Fibroblast of pulmonary artery (primary cell): ENCODE measurements around the gene OR51E2.

Source experiments
- DNase-seq: peaks from one replicate; pipeline ENCODE4 v3.0.0-alpha.2; 2010; ENCODE audit warnings: low read depth
- H3K4me3 ChIP-seq: replicated peaks from 2 replicates; pipeline ENCODE4 v1.5.1; 2011; ENCODE audit warnings: low read depth, mild to moderate bottlenecking, control low read depth, low read length, moderate library complexity
- TF ChIP-seq, protein P1 (sequence below): IDR thresholded peaks from 2 replicates; pipeline ENCODE4 v1.5.1; 2011; ENCODE audit warnings: mild to moderate bottlenecking, control low read depth, low read length, inconsistent platforms; ENCODE audit errors: missing control alignments

Gene OR51E2

DNA sequence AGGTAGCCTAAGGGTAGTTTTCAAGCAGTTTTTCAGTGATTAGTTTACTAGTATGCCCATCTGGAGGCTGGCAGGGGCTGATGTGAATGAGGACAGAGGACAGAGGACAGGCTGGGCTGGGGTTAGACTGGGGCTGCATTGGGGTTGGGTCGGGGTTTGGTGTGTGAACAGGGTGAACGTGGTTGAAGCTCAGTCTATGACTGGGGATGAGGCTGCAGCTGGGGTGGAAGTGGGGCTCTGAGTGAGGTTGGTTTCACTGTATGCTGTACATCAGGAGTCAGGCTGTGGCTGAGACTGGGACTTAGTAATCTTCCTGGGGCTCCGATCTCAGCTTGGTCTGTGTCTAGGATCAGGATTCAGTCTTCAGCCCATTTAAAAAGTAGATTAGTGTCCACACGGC, 53.4 kb downstream of the OR51E2 start:
- no peak overlapping the region for H3K4me3 ChIP-seq
- TF ChIP-seq, protein P1, sequence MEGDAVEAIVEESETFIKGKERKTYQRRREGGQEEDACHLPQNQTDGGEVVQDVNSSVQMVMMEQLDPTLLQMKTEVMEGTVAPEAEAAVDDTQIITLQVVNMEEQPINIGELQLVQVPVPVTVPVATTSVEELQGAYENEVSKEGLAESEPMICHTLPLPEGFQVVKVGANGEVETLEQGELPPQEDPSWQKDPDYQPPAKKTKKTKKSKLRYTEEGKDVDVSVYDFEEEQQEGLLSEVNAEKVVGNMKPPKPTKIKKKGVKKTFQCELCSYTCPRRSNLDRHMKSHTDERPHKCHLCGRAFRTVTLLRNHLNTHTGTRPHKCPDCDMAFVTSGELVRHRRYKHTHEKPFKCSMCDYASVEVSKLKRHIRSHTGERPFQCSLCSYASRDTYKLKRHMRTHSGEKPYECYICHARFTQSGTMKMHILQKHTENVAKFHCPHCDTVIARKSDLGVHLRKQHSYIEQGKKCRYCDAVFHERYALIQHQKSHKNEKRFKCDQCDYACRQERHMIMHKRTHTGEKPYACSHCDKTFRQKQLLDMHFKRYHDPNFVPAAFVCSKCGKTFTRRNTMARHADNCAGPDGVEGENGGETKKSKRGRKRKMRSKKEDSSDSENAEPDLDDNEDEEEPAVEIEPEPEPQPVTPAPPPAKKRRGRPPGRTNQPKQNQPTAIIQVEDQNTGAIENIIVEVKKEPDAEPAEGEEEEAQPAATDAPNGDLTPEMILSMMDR, result no peak
- no peak for DNase-seq

DNA sequence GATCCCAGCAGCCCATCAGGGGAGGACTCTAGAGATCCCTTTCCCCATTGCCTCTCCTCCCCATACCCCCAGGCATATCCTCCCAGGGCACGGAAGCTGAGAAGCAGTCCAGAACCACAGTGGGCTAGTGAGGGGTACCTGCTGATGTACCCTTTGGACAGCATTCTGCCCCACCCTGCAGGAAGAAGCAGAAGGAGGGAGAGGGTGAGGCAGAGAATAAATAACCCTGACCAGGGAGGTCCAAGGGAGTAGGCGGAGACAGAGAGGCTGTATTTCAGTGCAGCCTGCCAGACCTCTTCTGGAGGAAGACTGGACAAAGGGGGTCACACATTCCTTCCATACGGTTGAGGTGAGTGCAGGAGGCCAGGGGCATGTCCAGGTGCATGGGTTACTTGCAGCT, 54.0 kb downstream of the OR51E2 start, which contains the start of gene OR51E1:
Gene OR51E1, plus strand, starts transcription at position 301 of the 400 bp plus-strand sequence. CDS start 8,545 bp downstream, outside the sequence.
- TF ChIP-seq, protein P1, result no peak
- H3K4me3 ChIP-seq, result no peak within 1 kb of the TSS
- no peak for DNase-seq

DNA sequence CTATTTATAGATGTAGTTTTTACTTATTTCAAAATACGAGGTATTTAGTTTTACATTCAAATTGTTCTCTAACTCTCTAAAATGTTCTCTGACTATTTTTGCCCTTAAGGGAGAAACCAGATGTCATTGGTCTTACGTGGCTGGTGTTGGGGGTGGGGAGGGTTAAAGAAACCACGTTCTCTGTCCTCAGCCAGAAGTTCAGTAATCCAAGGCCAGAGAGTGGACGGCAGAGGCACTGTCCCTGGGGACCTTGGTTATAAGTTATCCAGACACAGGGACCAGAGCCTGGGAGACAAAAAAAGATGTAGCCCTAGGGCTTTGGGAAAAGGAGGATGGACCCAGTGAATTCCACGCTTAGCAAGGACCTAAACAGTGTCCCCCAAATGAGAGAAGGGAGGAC, 54.6 kb downstream of the OR51E2 start:
- no peak for DNase-seq
- no peak overlapping the region for H3K4me3 ChIP-seq
- TF ChIP-seq, protein P1, result no peak

DNA sequence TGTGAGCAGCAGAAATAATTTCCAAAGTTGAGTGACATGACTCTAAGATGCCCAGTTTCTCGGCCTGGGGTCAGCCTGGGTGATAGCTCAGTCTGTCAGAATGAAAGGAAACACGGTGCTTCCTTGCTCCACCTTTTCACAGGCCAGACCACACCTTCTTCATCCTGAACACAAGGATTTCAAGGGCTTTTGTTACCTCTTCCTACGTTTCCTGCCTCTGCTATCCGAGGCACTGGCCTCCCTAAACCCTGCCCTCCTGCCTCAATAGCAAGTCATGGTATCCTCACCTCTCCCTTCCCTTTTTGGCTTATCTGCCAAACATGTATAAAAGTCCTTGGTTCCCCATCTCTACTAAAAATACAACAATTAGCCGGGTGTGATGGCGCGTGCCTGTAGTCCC, 55.6 kb downstream of the OR51E2 start:
- TF ChIP-seq, protein P1, result no peak
- no peak overlapping the region for H3K4me3 ChIP-seq
- no peak for DNase-seq

DNA sequence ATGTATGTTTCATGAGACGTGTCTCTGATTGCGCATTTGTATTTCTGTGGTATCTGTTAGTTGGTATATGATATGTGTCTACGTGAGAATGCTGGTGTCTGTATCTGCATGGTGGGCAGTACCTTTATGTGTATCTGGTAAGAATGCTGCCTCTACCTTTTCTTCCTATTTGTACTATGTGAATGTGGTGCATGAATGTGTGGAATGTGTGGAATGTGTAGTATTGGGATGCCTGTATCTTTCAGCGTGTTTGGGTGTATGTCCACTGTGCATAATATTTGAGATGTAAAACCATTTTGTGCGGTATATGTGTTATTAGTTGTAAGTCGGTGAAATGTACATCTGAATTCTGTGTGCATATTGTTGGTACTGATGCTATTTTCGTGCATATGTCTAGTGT, 56.2 kb downstream of the OR51E2 start:
- TF ChIP-seq, protein P1, result no peak
- no peak for DNase-seq
- H3K4me3 ChIP-seq, result no peak overlapping the region

DNA sequence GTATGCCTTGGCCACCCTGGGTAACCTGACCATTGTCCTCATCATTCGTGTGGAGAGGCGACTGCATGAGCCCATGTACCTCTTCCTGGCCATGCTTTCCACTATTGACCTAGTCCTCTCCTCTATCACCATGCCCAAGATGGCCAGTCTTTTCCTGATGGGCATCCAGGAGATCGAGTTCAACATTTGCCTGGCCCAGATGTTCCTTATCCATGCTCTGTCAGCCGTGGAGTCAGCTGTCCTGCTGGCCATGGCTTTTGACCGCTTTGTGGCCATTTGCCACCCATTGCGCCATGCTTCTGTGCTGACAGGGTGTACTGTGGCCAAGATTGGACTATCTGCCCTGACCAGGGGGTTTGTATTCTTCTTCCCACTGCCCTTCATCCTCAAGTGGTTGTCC, 57.7 kb downstream of the OR51E2 start:
- no peak for DNase-seq
- TF ChIP-seq, protein P1, result no peak
- no peak overlapping the region for H3K4me3 ChIP-seq

DNA sequence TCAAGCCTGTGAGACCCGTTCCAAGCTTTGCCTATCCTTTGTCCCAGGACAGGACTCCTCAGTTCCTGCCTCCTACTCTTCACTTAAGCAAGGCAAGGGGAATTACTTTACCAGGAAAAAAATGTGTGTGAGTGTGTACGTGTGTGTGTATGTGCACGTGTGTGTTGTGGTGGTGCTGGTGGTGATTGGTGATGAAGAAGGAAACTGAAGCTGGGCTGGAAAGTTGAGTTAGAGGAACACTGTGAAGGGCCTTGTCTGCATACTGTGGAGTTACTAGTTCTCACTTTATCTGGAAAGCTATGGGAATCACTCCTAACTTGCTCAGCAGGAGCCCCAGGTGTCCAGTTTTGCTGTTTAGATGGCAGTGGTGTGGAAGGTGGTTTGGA, 60.0 kb downstream of the OR51E2 start:
- TF ChIP-seq, protein P1, result no peak
- no peak for DNase-seq
- no peak overlapping the region for H3K4me3 ChIP-seq
